ENCODE measurements around the gene ATP13A3. TPM values are rescaled to one million over a fixed set of nuclear protein-coding genes. Genes with fewer than 3 reads are reported as not detected.
A peak's percentile ranks its signal among the peaks of the same experiment; 100 is the strongest.
"Not testable (repeated sequence)": the region's sequence is repeated elsewhere in the genome, so short reads cannot be mapped to it uniquely, and the experiment has no call there.

The ATP13A3 gene
- total RNA-seq, 5 donors from 2014 or later (not counting 1 experiment from before 2014, with no cell fraction given), result 48.1 to 71.7 (median 52.0) TPM

DNA sequence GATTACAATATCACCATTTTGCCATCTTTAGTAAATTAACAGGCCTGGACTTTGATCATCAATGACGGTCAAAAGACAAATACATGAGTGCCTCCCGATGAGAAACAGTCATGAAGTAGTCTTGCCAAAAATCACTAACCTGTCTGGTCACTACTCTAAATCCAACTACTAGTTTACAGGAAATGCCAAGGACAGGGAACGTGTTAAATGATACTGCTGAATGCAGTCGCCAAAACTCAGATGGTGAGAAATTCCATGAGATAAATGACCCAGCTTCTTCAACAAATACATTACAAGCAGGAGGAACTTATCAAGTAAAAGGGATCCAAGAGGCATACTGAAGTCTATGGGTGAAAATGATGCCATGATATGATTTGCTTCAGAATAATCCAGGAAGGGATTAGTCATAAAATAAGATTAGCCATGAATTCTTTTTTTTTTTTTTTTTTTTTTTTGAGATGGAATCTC, 35.8 kb upstream of the ATP13A3 start:
- CTCF ChIA-PET, result interaction anchor here in 1 of 2 donors (1.1 kb wide), 1 partner anchor 57 kb away, joined by 3 read pairs; no protein-coding TSS in a partner anchor

DNA sequence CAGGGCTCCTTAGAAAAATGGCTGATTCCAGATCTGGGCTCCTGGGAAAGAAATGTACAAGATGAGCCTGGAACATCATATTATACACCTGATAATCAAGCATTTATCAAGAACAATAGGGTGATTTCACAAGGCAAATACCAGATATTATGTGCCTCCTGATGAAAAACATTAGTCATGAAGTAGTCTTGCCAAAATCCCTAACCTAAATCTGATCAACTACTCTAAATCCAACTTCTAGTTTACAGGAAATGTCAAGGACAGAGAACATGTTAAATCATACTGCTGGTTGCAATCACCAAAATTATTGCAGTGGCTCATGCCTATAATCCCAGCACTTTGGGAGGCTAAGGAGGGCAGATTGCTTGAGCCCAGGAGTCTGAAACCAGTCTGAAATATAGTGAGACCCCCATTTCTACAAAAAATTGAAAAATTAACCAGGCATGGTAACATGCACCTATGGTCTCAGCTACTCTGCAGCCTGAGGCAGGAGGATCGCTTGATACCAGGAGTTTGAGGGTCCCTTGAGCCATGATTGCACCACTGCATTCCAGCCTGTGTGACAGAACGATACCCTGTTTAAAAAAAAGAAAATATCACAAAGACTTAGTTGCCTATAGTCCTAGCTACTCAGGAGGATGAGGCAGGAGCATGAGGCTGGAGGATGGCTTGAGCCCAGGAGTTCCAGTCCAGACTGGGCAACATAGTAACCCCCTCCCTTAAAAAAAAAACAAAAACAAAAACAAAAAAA, 34.9 kb upstream of the ATP13A3 start:
- Histone ChIP-seq H3K4me1 (ENCODE audit: control insufficient read depth in 1 of 2, extremely low read depth in 1 of 2, insufficient read depth in 2 of 2, low read length in 2 of 2) (no peaks in the 10 kb centered on the region), H3K27ac (ENCODE audit: low read length) (no peak overlapping the region), H3K4me3 (ENCODE audit: control insufficient read depth in 1 of 2, extremely low read depth in 1 of 2, low read length in 1 of 2) (no peak overlapping the region), H3K27me3 (replicated peaks in 1 of 2; ENCODE audit: control insufficient read depth in 2 of 2, extremely low read depth in 1 of 2, insufficient read depth in 2 of 2, low read length in 1 of 2) (peaks cover 0 to 4% of the 10 kb centered on the region in 2 experiments), H3K9me3 (no peaks in the 10 kb centered on the region), H3K36me3 (ENCODE audit: control insufficient read depth in 2 of 2, extremely low read depth in 1 of 2, insufficient read depth in 1 of 2, low read length in 1 of 2) (no peaks in the 10 kb centered on the region)
- H3K4me3 Mint-ChIP-seq, result no peak overlapping the region
- H3K4me1 Mint-ChIP-seq, result peaks cover 0 to 14% (median 12%) of the 10 kb centered on the region in 3 donors
- peaks cover 0 to 3% of the 10 kb centered on the region in 2 donors for H3K27me3 Mint-ChIP-seq
- ATAC-seq (replicated peaks in 1 of 4), result no peak
- no peaks in the 10 kb centered on the region for H3K9me3 Mint-ChIP-seq
- no peak overlapping the region for H3K27ac Mint-ChIP-seq
- ChIA-PET POLR2A (no interaction called here), CTCF (interaction anchor here in 1 of 2 donors (1.1 kb wide), 1 partner anchor 58 kb away, joined by 3 read pairs; no protein-coding TSS in a partner anchor)
- no peak for DNase-seq
- H3K36me3 Mint-ChIP-seq, result no peaks in the 10 kb centered on the region
- no CpG with 5 or more reads among the region's 2 CpGs for WGBS (ENCODE audit: insufficient coverage)

More for the DNA sequence above, 35.8 kb upstream of the ATP13A3 start:
- H3K9me3 Mint-ChIP-seq, result no peaks in the 10 kb centered on the region
- no peak for DNase-seq
- H3K9me3 ChIP-seq, result no peaks in the 10 kb centered on the region
- H3K36me3 ChIP-seq (ENCODE audit: control insufficient read depth in 2 of 2, extremely low read depth in 1 of 2, insufficient read depth in 1 of 2, low read length in 1 of 2), result no peaks in the 10 kb centered on the region
- H3K27me3 Mint-ChIP-seq, result peaks cover 0 to 3% of the 10 kb centered on the region in 2 donors
- no peaks in the 10 kb centered on the region for H3K4me1 ChIP-seq (ENCODE audit: control insufficient read depth in 1 of 2, extremely low read depth in 1 of 2, insufficient read depth in 2 of 2, low read length in 2 of 2)
- no peak overlapping the region for H3K27ac Mint-ChIP-seq
- no peaks in the 10 kb centered on the region for H3K36me3 Mint-ChIP-seq
- H3K27me3 ChIP-seq (replicated peaks in 1 of 2; ENCODE audit: control insufficient read depth in 2 of 2, extremely low read depth in 1 of 2, insufficient read depth in 2 of 2, low read length in 1 of 2), result peaks cover 0 to 4% of the 10 kb centered on the region in 2 experiments
- POLR2A ChIA-PET, result no interaction called here
- H3K4me3 ChIP-seq (ENCODE audit: control insufficient read depth in 1 of 2, extremely low read depth in 1 of 2, low read length in 1 of 2), result no peak overlapping the region
- WGBS (ENCODE audit: insufficient coverage), result no CpG with 5 or more reads among the region's 4 CpGs
- peaks cover 0 to 14% (median 12%) of the 10 kb centered on the region in 3 donors for H3K4me1 Mint-ChIP-seq
- ATAC-seq (replicated peaks in 1 of 4), result no peak
- no peak overlapping the region for H3K4me3 Mint-ChIP-seq
- H3K27ac ChIP-seq (ENCODE audit: low read length), result no peak overlapping the region

DNA sequence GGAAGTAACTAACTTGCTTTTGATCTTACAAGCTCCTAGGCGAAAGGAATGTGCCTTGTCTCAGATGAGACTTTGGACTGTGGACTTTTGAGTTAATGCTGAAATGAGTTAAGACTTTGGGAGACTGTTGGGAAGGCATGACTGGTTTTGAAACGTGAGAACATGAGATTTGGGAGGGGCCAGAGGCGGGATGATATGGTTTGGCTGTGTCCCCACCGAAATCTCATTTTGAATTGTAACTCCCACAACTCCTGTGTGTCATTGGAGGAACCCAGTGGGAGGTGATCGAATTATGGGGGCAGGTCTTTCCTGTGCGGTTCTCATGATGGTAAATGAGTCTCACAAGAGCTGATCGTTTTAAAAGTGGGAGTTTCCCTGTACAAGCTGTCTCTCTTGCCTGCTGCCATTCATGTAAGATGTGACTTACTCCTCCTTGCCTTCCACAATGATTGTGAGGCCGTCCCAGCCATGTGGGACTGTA, 33.9 kb upstream of the ATP13A3 start:
- H3K36me3 Mint-ChIP-seq; H3K4me3 ChIP-seq (ENCODE audit: control insufficient read depth in 1 of 2, extremely low read depth in 1 of 2, low read length in 1 of 2); H3K4me1 ChIP-seq (ENCODE audit: control insufficient read depth in 1 of 2, extremely low read depth in 1 of 2, insufficient read depth in 2 of 2, low read length in 2 of 2); H3K27ac Mint-ChIP-seq; H3K36me3 ChIP-seq (ENCODE audit: control insufficient read depth in 2 of 2, extremely low read depth in 1 of 2, insufficient read depth in 1 of 2, low read length in 1 of 2); H3K27me3 ChIP-seq (replicated peaks in 1 of 2; ENCODE audit: control insufficient read depth in 2 of 2, extremely low read depth in 1 of 2, insufficient read depth in 2 of 2, low read length in 1 of 2); ATAC-seq (replicated peaks in 1 of 4); POLR2A ChIA-PET; H3K27me3 Mint-ChIP-seq; H3K27ac ChIP-seq (ENCODE audit: low read length); CTCF ChIA-PET; H3K9me3 ChIP-seq; H3K4me3 Mint-ChIP-seq; H3K9me3 Mint-ChIP-seq: not testable (repeated sequence)
- H3K4me1 Mint-ChIP-seq, result peaks cover 0 to 14% (median 12%) of the 10 kb centered on the region in 3 donors
- DNase-seq, result peak in 1 of 35 experiments; percentile 7
- WGBS (ENCODE audit: insufficient coverage), result 7% methylated on average over 3 of the region's 8 CpGs

DNA sequence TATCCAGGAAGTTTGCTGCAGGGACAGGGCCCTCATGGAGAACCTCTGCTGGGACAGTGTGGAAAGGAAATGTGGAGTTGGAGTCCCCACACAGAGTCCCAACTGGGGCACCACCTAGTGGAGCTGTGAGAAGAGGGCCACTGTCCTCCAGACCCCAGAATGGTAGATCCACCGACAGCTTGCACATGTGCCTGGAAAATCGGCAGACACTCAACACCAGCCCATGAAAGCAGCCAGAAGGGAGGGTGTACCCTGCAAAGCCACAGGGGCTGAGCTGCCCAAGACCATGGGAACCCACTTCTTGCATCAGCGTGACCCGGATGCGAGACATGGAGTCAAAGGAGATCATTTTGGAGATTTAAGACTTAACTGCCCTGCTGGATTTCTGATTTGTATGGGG, 33.4 kb upstream of the ATP13A3 start:
- H3K36me3 ChIP-seq (ENCODE audit: control insufficient read depth in 2 of 2, extremely low read depth in 1 of 2, insufficient read depth in 1 of 2, low read length in 1 of 2); H3K4me1 ChIP-seq (ENCODE audit: control insufficient read depth in 1 of 2, extremely low read depth in 1 of 2, insufficient read depth in 2 of 2, low read length in 2 of 2); H3K9me3 Mint-ChIP-seq; H3K27me3 Mint-ChIP-seq; H3K27ac Mint-ChIP-seq; ATAC-seq (replicated peaks in 1 of 4); H3K27me3 ChIP-seq (replicated peaks in 1 of 2; ENCODE audit: control insufficient read depth in 2 of 2, extremely low read depth in 1 of 2, insufficient read depth in 2 of 2, low read length in 1 of 2); H3K27ac ChIP-seq (ENCODE audit: low read length); H3K36me3 Mint-ChIP-seq; H3K4me3 Mint-ChIP-seq; H3K4me3 ChIP-seq (ENCODE audit: control insufficient read depth in 1 of 2, extremely low read depth in 1 of 2, low read length in 1 of 2); H3K9me3 ChIP-seq; POLR2A ChIA-PET; CTCF ChIA-PET: not testable (repeated sequence)
- WGBS (ENCODE audit: insufficient coverage), result 61% methylated on average over 4 of the region's 5 CpGs
- DNase-seq, result peak in 1 of 35 experiments; percentile 13
- H3K4me1 Mint-ChIP-seq, result peaks cover 0 to 14% (median 12%) of the 10 kb centered on the region in 3 donors

DNA sequence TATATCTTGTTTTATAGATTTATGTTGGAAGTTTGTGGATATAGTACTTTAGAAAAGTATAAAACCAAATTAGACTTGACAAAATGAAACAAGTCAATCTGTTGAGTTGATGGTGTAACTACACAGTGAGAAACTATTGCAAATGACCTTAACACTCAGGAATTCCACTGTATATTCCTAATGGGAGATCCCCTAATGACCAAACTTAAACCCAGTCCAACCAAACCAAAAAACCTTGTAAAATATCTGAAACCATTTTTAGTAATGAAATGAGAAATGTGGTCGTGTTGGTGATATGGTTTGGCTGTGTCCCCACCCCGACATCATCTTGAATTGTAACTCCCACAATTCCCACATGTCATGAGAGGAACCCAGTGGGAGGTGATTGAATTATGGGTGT, 31.9 kb upstream of the ATP13A3 start:
- peaks cover 0 to 14% (median 12%) of the 10 kb centered on the region in 3 donors for H3K4me1 Mint-ChIP-seq
- no CpG with 5 or more reads among the region's 2 CpGs for WGBS (ENCODE audit: insufficient coverage)
- no peak for DNase-seq
- H3K4me3 Mint-ChIP-seq, result no peak overlapping the region
- Histone ChIP-seq H3K4me1 (ENCODE audit: control insufficient read depth in 1 of 2, extremely low read depth in 1 of 2, insufficient read depth in 2 of 2, low read length in 2 of 2) (no peaks in the 10 kb centered on the region), H3K27me3 (replicated peaks in 1 of 2; ENCODE audit: control insufficient read depth in 2 of 2, extremely low read depth in 1 of 2, insufficient read depth in 2 of 2, low read length in 1 of 2) (peaks cover 0 to 4% of the 10 kb centered on the region in 2 experiments), H3K36me3 (ENCODE audit: control insufficient read depth in 2 of 2, extremely low read depth in 1 of 2, insufficient read depth in 1 of 2, low read length in 1 of 2) (no peaks in the 10 kb centered on the region), H3K4me3 (ENCODE audit: control insufficient read depth in 1 of 2, extremely low read depth in 1 of 2, low read length in 1 of 2) (no peak overlapping the region), H3K27ac (ENCODE audit: low read length) (no peak overlapping the region), H3K9me3 (no peaks in the 10 kb centered on the region)
- no peak for ATAC-seq (replicated peaks in 1 of 4)
- peaks cover 0 to 2% of the 10 kb centered on the region in 2 donors for H3K27me3 Mint-ChIP-seq
- no peak overlapping the region for H3K27ac Mint-ChIP-seq
- H3K9me3 Mint-ChIP-seq, result no peaks in the 10 kb centered on the region
- ChIA-PET POLR2A (no interaction called here), CTCF (no interaction called here)
- no peaks in the 10 kb centered on the region for H3K36me3 Mint-ChIP-seq

DNA sequence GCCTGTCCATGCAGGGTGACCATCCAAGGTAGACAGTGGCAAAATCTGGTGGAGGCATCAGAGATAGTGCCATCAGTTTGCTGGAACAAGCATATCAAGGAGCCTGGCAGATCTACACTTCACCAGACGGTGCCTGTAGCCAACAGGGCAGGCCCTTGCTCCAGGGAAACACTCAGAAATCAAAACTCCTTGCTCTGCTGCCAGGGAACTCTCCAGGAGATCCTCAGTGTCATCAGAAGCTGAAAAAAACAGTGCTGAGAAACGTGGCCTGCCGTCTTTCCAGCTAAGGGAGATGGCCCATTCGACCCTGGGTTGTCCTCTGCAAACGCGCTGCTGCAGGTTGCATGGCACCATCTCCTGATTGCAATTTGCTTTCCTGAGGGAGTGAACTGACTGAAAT, 30.5 kb upstream of the ATP13A3 start:
- Histone ChIP-seq H3K9me3 (no peaks in the 10 kb centered on the region), H3K4me1 (ENCODE audit: control insufficient read depth in 1 of 2, extremely low read depth in 1 of 2, insufficient read depth in 2 of 2, low read length in 2 of 2) (no peaks in the 10 kb centered on the region), H3K36me3 (ENCODE audit: control insufficient read depth in 2 of 2, extremely low read depth in 1 of 2, insufficient read depth in 1 of 2, low read length in 1 of 2) (no peaks in the 10 kb centered on the region), H3K4me3 (ENCODE audit: control insufficient read depth in 1 of 2, extremely low read depth in 1 of 2, low read length in 1 of 2) (no peak overlapping the region), H3K27me3 (replicated peaks in 1 of 2; ENCODE audit: control insufficient read depth in 2 of 2, extremely low read depth in 1 of 2, insufficient read depth in 2 of 2, low read length in 1 of 2) (peaks cover 0 to 4% of the 10 kb centered on the region in 2 experiments), H3K27ac (ENCODE audit: low read length) (no peak overlapping the region)
- DNase-seq (no peak), ATAC-seq (replicated peaks in 1 of 4) (no peak)
- Mint-ChIP-seq H3K27ac (no peak overlapping the region), H3K36me3 (no peaks in the 10 kb centered on the region), H3K9me3 (no peaks in the 10 kb centered on the region), H3K4me3 (no peak overlapping the region), H3K27me3 (peaks cover 0 to 2% of the 10 kb centered on the region in 2 donors), H3K4me1 (peaks cover 0 to 14% (median 12%) of the 10 kb centered on the region in 3 donors)
- CTCF ChIA-PET, result interaction anchor here in 1 of 2 donors (1.1 kb wide), 1 partner anchor 72 kb away, joined by 3 read pairs; no protein-coding TSS in a partner anchor
- POLR2A ChIA-PET, result no interaction called here
- WGBS (ENCODE audit: insufficient coverage), result 54% methylated on average over 6 of the region's 6 CpGs

All from T-cell (primary cell).